ENCODE results near the gene MORN5.

Gene MORN5

GRCh38 chr9:122216798-122217418, 57.2 kb downstream of the MORN5 start:
- TF ChIP-seq POU6F1 (CRISPR knock-in tag; IDR thresholded peaks at IDR 0.05; ENCODE audit: borderline replicate concordance, low read depth) (no peak), CREB5 (CRISPR knock-in tag; IDR thresholded peaks at IDR 0.05; ENCODE audit: low read depth) (no peak), ZFP3 (CRISPR knock-in tag; IDR thresholded peaks at IDR 0.05) (no peak), ZC3H10 (CRISPR knock-in tag; IDR thresholded peaks at IDR 0.05) (no peak), RARB (CRISPR knock-in tag; IDR thresholded peaks at IDR 0.05) (no peak), ZNF70 (CRISPR knock-in tag; IDR thresholded peaks at IDR 0.05) (no peak), ISL1 (CRISPR knock-in tag; IDR thresholded peaks at IDR 0.05) (no peak), ESRRG (CRISPR knock-in tag; IDR thresholded peaks at IDR 0.05) (no peak), TCF4 (CRISPR knock-in tag; IDR thresholded peaks at IDR 0.05; ENCODE audit: borderline replicate concordance) (no peak), ZFP30 (CRISPR knock-in tag; IDR thresholded peaks at IDR 0.05) (no peak)
- TF ChIP-seq, protein P1, sequence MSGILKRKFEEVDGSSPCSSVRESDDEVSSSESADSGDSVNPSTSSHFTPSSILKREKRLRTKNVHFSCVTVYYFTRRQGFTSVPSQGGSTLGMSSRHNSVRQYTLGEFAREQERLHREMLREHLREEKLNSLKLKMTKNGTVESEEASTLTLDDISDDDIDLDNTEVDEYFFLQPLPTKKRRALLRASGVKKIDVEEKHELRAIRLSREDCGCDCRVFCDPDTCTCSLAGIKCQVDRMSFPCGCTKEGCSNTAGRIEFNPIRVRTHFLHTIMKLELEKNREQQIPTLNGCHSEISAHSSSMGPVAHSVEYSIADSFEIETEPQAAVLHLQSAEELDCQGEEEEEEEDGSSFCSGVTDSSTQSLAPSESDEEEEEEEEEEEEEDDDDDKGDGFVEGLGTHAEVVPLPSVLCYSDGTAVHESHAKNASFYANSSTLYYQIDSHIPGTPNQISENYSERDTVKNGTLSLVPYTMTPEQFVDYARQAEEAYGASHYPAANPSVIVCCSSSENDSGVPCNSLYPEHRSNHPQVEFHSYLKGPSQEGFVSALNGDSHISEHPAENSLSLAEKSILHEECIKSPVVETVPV (CRISPR knock-in tag; IDR thresholded peaks at IDR 0.05) = no peak
- ATAC-seq = no peak

DNA sequence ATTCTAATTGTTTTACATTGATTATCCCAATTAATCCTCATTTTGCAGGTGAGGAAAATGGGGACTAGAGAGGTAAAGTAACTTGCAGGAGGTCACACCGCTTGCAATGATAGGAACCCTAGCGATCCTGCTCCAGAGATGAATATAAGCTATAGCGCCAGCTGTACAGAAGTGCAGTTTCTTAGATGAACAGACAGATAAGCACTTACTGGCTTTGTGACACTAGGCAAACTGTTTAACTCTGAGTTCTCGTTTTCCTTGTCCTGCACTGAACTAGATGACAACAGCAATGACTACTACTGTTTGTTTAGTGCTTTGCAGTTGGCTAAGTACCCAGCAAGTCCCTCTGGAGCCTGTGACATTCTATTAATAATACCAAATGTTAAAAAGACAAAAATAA, 57.9 kb downstream of the MORN5 start:
- no peak for ATAC-seq
- TF ChIP-seq POU6F1 (CRISPR knock-in tag; IDR thresholded peaks at IDR 0.05; ENCODE audit: borderline replicate concordance, low read depth) (no peak), RARB (CRISPR knock-in tag; IDR thresholded peaks at IDR 0.05) (no peak), PPARA (CRISPR knock-in tag; IDR thresholded peaks at IDR 0.05; ENCODE audit: borderline replicate concordance) (no peak), OSR1 (CRISPR knock-in tag; IDR thresholded peaks at IDR 0.05) (no peak), ESRRG (CRISPR knock-in tag; IDR thresholded peaks at IDR 0.05) (no peak), CREB5 (CRISPR knock-in tag; IDR thresholded peaks at IDR 0.05; ENCODE audit: low read depth) (no peak)
- TF ChIP-seq, protein P2, sequence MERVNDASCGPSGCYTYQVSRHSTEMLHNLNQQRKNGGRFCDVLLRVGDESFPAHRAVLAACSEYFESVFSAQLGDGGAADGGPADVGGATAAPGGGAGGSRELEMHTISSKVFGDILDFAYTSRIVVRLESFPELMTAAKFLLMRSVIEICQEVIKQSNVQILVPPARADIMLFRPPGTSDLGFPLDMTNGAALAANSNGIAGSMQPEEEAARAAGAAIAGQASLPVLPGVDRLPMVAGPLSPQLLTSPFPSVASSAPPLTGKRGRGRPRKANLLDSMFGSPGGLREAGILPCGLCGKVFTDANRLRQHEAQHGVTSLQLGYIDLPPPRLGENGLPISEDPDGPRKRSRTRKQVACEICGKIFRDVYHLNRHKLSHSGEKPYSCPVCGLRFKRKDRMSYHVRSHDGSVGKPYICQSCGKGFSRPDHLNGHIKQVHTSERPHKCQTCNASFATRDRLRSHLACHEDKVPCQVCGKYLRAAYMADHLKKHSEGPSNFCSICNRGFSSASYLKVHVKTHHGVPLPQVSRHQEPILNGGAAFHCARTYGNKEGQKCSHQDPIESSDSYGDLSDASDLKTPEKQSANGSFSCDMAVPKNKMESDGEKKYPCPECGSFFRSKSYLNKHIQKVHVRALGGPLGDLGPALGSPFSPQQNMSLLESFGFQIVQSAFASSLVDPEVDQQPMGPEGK (CRISPR knock-in tag; IDR thresholded peaks at IDR 0.05; ENCODE audit: borderline replicate concordance) = no peak

- peak; percentile 4; the same call in 2 of the 3 replicates for ATAC-seq
- TF ChIP-seq ARNTL (CRISPR knock-in tag; IDR thresholded peaks at IDR 0.05; ENCODE audit: borderline replicate concordance, low read depth) (no peak), ISL1 (CRISPR knock-in tag; IDR thresholded peaks at IDR 0.05) (no peak), ZC3H10 (CRISPR knock-in tag; IDR thresholded peaks at IDR 0.05) (no peak), TCF4 (CRISPR knock-in tag; IDR thresholded peaks at IDR 0.05; ENCODE audit: borderline replicate concordance) (no peak), CSDC2 (CRISPR knock-in tag; IDR thresholded peaks at IDR 0.05) (no peak), BACH2 (CRISPR knock-in tag; IDR thresholded peaks at IDR 0.05; ENCODE audit: borderline replicate concordance) (no peak), ZNF8 (CRISPR knock-in tag; IDR thresholded peaks at IDR 0.05) (no peak), CREB5 (CRISPR knock-in tag; IDR thresholded peaks at IDR 0.05; ENCODE audit: low read depth) (no peak), TOX (CRISPR knock-in tag; IDR thresholded peaks at IDR 0.05; ENCODE audit: borderline replicate concordance) (no peak), SNAI2 (CRISPR knock-in tag; IDR thresholded peaks at IDR 0.05) (no peak), ESRRG (CRISPR knock-in tag; IDR thresholded peaks at IDR 0.05) (no peak), GLIS3 (CRISPR knock-in tag; IDR thresholded peaks at IDR 0.05) (no peak), ZNF70 (CRISPR knock-in tag; IDR thresholded peaks at IDR 0.05) (no peak), ZFP3 (CRISPR knock-in tag; IDR thresholded peaks at IDR 0.05) (no peak), PPARA (CRISPR knock-in tag; IDR thresholded peaks at IDR 0.05; ENCODE audit: borderline replicate concordance) (no peak)
- TF ChIP-seq, protein P2 (CRISPR knock-in tag; IDR thresholded peaks at IDR 0.05; ENCODE audit: borderline replicate concordance) = no peak
Observed at GRCh38 chr9:122218071-122218934, 58.6 kb downstream of the MORN5 start.

Data from SK-N-SH treated with all-trans-retinoic acid at 6 μM for 48 hours (cell line).